ENCODE measurements around the gene ATP6V1B1. TPM values are rescaled to one million over a fixed set of nuclear protein-coding genes. Genes with fewer than 3 reads are reported as not detected.

ATP6V1B1 gene
- 0.32 to 2.5 TPM (median 2.1 TPM) in 5 replicates for total RNA-seq (2022; extraction: Qiagen RNA extraction; ENCODE audit: low read depth)

GRCh38 chr2:70935468-70936164, at the start of gene ATP6V1B1:
Gene ATP6V1B1 (plus strand): TSS chr2:70935900. CDS start chr2:70935955, 55 bp downstream.

GRCh38 chr2:70978341-70979179, 42.9 kb downstream of the ATP6V1B1 start, which contains the start of gene ANKRD53:
Gene ANKRD53 (plus strand): TSS chr2:70978630. CDS start chr2:70978646, 16 bp downstream.

GRCh38 chr2:70994699-70995425, 59.2 kb downstream of the ATP6V1B1 start, which contains the start of gene TEX261:
Gene TEX261 (minus strand): TSS chr2:70994873. CDS start chr2:70994757, 116 bp downstream.

Other genes with a start within 250 kb of the ATP6V1B1 start
- gene ADD2, start 167.7 kb upstream of the ATP6V1B1 start, total RNA-seq (2022; extraction: Qiagen RNA extraction; ENCODE audit: low read depth) = 20.0 to 28.1 TPM (median 23.1 TPM) in 5 replicates
- gene FIGLA, start 145.3 kb upstream of the ATP6V1B1 start, total RNA-seq (2022; extraction: Qiagen RNA extraction; ENCODE audit: low read depth) = not detected in 5 replicates
- not detected in 5 replicates for gene CLEC4F, start 115.3 kb upstream of the ATP6V1B1 start, total RNA-seq (2022; extraction: Qiagen RNA extraction; ENCODE audit: low read depth)
- gene CD207, start 100.1 kb upstream of the ATP6V1B1 start, total RNA-seq (2022; extraction: Qiagen RNA extraction; ENCODE audit: low read depth) = not detected in 5 replicates
- gene VAX2, start 35.3 kb upstream of the ATP6V1B1 start, total RNA-seq (2022; extraction: Qiagen RNA extraction; ENCODE audit: low read depth) = 3.2 to 6.6 TPM (median 5.1 TPM) in 5 replicates
- gene ANKRD53, start 42.7 kb downstream of the ATP6V1B1 start, total RNA-seq (2022; extraction: Qiagen RNA extraction; ENCODE audit: low read depth) = not detected in 5 replicates
- 73.1 to 84.6 TPM (median 83.3 TPM) in 5 replicates for gene TEX261, start 59.0 kb downstream of the ATP6V1B1 start, total RNA-seq (2022; extraction: Qiagen RNA extraction; ENCODE audit: low read depth)
- gene NAGK, start 132.7 kb downstream of the ATP6V1B1 start, total RNA-seq (2022; extraction: Qiagen RNA extraction; ENCODE audit: low read depth) = 52.3 to 77.0 TPM (median 76.0 TPM) in 5 replicates
- gene MCEE, start 194.3 kb downstream of the ATP6V1B1 start, total RNA-seq (2022; extraction: Qiagen RNA extraction; ENCODE audit: low read depth) = 9.7 to 14.7 TPM (median 12.2 TPM) in 5 replicates
- gene MPHOSPH10, start 194.7 kb downstream of the ATP6V1B1 start, total RNA-seq (2022; extraction: Qiagen RNA extraction; ENCODE audit: low read depth) = 29.9 to 52.6 TPM (median 42.2 TPM) in 5 replicates

Data from A549 treated with RU486 at 1 μM for 4 hours (cell line).